Naive B cell (primary cell): ENCODE measurements around the gene ACTN1. TPM values are rescaled to one million over a fixed set of nuclear protein-coding genes. Genes with fewer than 3 reads are reported as not detected.

Experiments
- ATAC-seq, 2 donors: fragments of 150-1000 bp; cut with Tn5 transposase; 2 replicates each; pipeline ENCODE4 v1.10.0; 2021; ENCODE audit warnings: low read depth in 2 of 2, mild to moderate bottlenecking in 2 of 2, moderate library complexity in 2 of 2
- DNase-seq: peaks from one replicate; pipeline ENCODE4 v3.0.0; 2022
- H3K27ac Mint-ChIP-seq, 6 donors: one replicate each; pipeline ENCODE4 v1.8.0; 2020 to 2022; ENCODE audit warnings: mild to moderate bottlenecking in 6 of 6, mixed read lengths in 6 of 6, moderate library complexity in 5 of 6, inconsistent platforms in 2 of 6
- H3K27me3 Mint-ChIP-seq, 3 donors: one replicate each; pipeline ENCODE4 v1.8.0; 2021 to 2022; ENCODE audit warnings: mixed read lengths in 3 of 3, mild to moderate bottlenecking in 1 of 3
- H3K36me3 Mint-ChIP-seq, 2 donors: one replicate each; pipeline ENCODE4 v1.8.0; 2020 to 2022; ENCODE audit warnings: mixed read lengths in 2 of 2, inconsistent platforms in 1 of 2, mild to moderate bottlenecking in 1 of 2
- H3K4me1 Mint-ChIP-seq, 3 donors: one replicate each; pipeline ENCODE4 v1.8.0; 2020 to 2022; ENCODE audit warnings: mixed read lengths in 3 of 3, inconsistent platforms in 1 of 3, mild to moderate bottlenecking in 1 of 3, moderate library complexity in 1 of 3
- H3K4me3 Mint-ChIP-seq, 8 donors: one replicate each; pipeline ENCODE4 v1.8.0; 2020 to 2022; ENCODE audit warnings: mild to moderate bottlenecking in 8 of 8, mixed read lengths in 8 of 8, moderate library complexity in 8 of 8, inconsistent platforms in 2 of 8
- H3K9me3 Mint-ChIP-seq, 7 donors: one replicate each; pipeline ENCODE4 v1.8.0; 2020 to 2022; ENCODE audit warnings: mixed read lengths in 7 of 7, mild to moderate bottlenecking in 5 of 7, inconsistent platforms in 2 of 7, moderate library complexity in 1 of 7
- polyA plus RNA-seq, 6 donors: library from polyadenylated mRNA; unstranded; fragments of 300-500 nt; fragmentation: Illumina TruSeq; gene quantifications; one replicate each; pipeline ENCODE4 v1.2.3, GENCODE V29; 2021; ENCODE audit warnings: low read depth in 6 of 6

The ACTN1 gene
- polyA plus RNA-seq, 6 donors from 2014 or later, result 0.61 to 4.5 (median 2.4) TPM; not detected in 1

DNA sequence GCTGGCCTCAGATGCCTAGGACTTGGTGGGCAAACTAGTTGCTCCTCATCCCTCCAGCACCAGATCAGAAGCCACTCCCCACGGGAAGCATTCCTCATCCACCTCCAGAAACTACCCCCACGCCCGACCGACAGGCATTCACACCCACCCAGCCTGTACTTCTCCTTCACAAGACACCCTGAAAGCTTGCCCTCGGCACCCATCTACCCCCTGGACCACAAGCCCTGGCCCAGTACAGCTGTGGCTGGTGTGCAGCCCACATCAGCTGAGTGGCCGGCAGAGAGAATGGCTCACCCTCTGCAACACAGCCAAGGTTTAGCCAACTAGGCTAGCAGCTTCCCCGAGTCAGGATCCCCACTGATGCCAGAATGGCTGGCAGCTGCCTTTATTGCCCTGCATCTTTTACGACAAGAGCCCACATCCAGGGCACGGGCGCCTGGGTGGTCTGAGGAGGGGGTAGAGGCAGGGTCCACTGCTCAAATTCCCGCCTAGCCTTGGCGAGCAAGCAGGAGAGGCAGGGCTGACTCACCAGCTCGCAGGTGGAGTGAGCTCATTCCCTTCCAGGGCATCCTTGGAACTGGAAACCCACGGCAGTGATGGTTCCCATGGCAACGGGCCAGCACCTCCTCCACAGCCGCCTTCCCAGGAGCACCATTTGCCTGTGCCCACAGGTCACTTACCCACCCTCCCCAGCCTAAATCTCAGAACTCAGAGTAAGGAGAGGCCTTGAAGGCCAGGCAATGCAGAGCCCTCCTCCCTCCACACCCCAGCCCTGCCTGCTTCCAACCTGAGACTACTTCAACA is 17.1 kb downstream of the ACTN1 start:
- H3K4me3 Mint-ChIP-seq, result no peak overlapping the region
- H3K4me1 Mint-ChIP-seq, result peaks cover 3 to 10% (median 5%) of the 10 kb centered on the region in 3 donors

DNA sequence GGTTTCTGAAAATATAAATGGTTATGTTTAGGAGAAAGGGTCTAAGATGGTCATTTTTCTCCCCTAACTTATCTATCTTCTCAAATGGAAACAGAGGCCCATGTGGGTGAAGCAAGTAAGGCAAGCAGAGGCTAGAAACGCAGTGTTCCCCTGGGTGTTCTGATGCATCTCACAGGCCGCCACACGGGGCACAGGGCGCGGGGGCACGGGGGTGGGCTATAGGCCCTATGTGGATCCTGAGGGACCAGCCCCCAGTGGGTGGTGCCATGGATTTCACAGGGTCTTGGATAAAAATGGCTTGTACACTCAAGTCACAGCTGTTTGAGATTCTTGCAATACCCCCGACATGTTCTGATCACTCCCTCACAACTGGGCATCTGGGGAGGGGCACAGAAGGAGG is 17.7 kb downstream of the ACTN1 start:
- ATAC-seq, result no peak
- Mint-ChIP-seq H3K9me3 (no peaks in the 10 kb centered on the region), H3K27ac (no peak overlapping the region), H3K27me3 (peaks cover 0 to 13% (median 8%) of the 10 kb centered on the region in 3 donors), H3K4me1 (peaks cover 3 to 11% (median 5%) of the 10 kb centered on the region in 3 donors), H3K4me3 (no peak overlapping the region), H3K36me3 (peaks cover 0 to 7% of the 10 kb centered on the region in 2 donors)
- no peak for DNase-seq

More for the DNA sequence above, 17.1 kb downstream of the ACTN1 start:
- no peak overlapping the region for H3K27ac Mint-ChIP-seq
- peaks cover 0 to 7% of the 10 kb centered on the region in 2 donors for H3K36me3 Mint-ChIP-seq
- H3K27me3 Mint-ChIP-seq, result peaks cover 0 to 13% (median 8%) of the 10 kb centered on the region in 3 donors
- H3K9me3 Mint-ChIP-seq, result no peaks in the 10 kb centered on the region
- DNase-seq, result no peak
- no peak for ATAC-seq

DNA sequence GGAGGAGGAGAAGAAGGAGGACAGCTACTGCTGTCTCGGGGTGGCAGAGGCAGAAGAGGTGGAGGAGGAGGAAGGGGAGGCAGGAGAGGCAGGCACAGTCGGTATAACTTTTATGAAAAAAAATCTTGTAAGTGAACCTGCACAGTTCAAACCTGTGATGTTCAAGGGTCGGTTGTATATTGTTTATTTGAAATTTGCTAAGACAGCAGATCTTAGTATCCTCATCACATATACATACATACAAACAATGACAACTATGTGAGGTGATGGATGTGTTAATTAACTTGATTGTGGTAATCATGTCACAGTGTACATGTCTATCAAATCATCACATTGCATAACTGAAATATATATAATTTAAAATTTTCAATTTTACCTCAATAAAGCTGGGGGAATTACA is 19.0 kb downstream of the ACTN1 start:
- ATAC-seq (no peak), DNase-seq (no peak)
- Mint-ChIP-seq H3K27ac (no peak overlapping the region), H3K4me1 (peaks cover 3 to 11% (median 5%) of the 10 kb centered on the region in 3 donors), H3K9me3 (no peaks in the 10 kb centered on the region), H3K4me3 (no peak overlapping the region), H3K27me3 (peaks cover under 1 to 22% (median 3%) of the 10 kb centered on the region in 3 donors), H3K36me3 (peaks cover 0 to 7% of the 10 kb centered on the region in 2 donors)

DNA sequence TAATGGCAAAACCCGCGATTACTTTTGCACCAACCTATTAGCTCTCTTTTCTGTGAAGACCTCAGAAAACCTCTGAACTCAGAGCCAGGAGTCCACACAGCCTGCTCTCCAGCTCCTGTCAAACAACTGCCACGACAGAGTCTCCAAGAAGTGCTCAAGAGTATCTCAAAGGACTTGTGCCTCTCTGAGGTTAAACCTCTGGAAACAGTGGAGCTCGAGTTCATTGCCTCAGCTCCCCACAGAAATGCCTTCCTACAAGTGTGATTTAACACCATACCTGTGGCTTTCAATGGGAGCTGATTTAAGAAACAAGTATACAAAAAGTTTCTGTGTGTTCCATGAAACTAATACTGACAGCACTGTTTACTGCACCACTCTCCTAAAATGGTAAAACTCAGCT is 20.1 kb downstream of the ACTN1 start:
- Mint-ChIP-seq H3K4me3 (no peak overlapping the region), H3K27me3 (peaks cover 0 to 25% (median 6%) of the 10 kb centered on the region in 3 donors), H3K27ac (no peak overlapping the region), H3K9me3 (no peaks in the 10 kb centered on the region), H3K36me3 (peaks cover 0 to 7% of the 10 kb centered on the region in 2 donors), H3K4me1 (peaks cover 3 to 11% (median 5%) of the 10 kb centered on the region in 3 donors)
- no peak for DNase-seq
- no peak for ATAC-seq

DNA sequence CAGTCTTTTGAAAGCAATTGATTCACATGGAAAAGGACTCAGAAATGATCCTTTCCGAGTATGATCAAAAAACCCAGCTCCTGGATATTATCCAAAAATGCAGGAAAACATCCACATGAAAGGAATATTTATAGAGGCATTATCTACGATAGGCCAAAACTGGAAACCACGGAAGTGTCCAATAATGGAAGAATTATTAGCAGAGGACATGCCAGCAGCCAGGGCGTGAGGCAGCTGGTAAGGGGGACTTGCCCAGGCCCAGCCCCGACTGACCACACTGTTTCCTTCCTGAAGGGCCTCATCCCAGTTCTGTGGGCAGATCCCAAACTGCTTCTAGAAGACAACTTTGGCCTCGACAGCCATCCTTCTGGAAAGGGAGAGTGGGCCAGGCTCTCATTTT is 20.5 kb downstream of the ACTN1 start:
- Mint-ChIP-seq H3K4me3 (no peak overlapping the region), H3K4me1 (peaks cover 3 to 11% (median 5%) of the 10 kb centered on the region in 3 donors), H3K9me3 (no peaks in the 10 kb centered on the region), H3K27me3 (peaks cover 0 to 26% (median 6%) of the 10 kb centered on the region in 3 donors), H3K27ac (no peak overlapping the region), H3K36me3 (peaks cover 0 to 7% of the 10 kb centered on the region in 2 donors)
- DNase-seq, result no peak
- no peak for ATAC-seq

DNA sequence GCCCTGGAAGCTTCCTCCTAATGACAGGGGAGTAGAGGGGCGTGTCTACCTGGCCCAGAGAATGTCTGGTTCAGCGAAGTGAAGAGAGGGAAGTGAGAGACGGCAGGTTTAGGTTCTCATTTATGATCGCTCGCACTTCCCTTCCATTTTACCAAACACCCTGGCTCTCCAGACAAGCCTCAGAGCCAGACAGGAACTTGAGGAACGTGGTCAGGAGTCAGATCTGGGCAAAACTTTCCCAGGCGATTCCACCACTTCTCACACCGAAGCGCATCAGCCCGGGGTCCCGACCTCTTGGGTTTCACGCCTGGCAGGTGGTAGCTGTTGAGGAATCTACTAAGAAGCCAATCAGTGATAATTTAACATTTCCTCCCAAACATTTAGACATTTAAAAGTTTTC is 21.3 kb downstream of the ACTN1 start:
- Mint-ChIP-seq H3K36me3 (peaks cover 0 to 3% of the 10 kb centered on the region in 2 donors), H3K4me1 (peaks cover 3 to 11% (median 5%) of the 10 kb centered on the region in 3 donors), H3K27ac (no peak overlapping the region), H3K4me3 (no peak overlapping the region), H3K27me3 (peaks cover 0 to 27% (median 6%) of the 10 kb centered on the region in 3 donors), H3K9me3 (no peaks in the 10 kb centered on the region)
- ATAC-seq (no peak), DNase-seq (no peak)

DNA sequence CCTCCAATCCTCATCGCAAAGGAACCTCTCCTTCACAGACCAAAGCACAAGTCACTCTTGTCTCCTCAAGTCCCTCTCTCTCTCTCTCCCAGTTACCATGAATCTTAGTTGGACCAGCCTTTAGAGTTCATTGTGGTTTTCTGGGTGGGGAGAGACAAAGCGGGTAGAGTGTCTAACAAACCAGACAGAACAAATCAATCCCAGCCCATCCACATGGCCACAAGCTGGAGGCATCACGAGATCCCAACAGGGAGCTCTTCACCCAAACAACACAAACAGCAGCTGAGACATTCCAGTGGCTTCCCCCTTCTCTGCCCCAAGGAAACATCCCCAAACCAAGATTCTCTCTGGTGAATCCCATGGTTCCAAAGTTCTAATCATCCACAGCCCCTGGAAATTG is 22.4 kb downstream of the ACTN1 start:
- no peaks in the 10 kb centered on the region for H3K9me3 Mint-ChIP-seq
- H3K27ac Mint-ChIP-seq, result no peak overlapping the region
- H3K4me1 Mint-ChIP-seq, result peaks cover 0 to 11% (median 5%) of the 10 kb centered on the region in 3 donors
- DNase-seq, result no peak
- no peak overlapping the region for H3K4me3 Mint-ChIP-seq
- peaks cover 0 to 20% (median 6%) of the 10 kb centered on the region in 3 donors for H3K27me3 Mint-ChIP-seq
- H3K36me3 Mint-ChIP-seq, result no peaks in the 10 kb centered on the region
- ATAC-seq, result no peak

DNA sequence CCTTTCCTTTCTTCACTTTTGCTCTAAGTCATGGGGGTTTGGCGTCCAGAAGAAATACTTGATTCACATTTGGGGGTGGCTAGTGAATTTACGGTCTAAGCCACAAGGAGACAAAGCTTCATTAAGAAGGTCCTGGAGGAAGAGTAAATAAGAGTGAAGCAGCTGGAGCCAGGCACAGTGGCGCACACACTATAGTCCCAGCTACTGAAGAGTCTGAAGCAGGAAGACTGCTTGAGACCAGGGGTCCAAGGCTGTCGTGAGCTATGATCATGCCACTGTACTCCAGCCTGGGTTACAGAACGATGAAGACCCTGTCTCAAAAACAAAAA is 23.3 kb downstream of the ACTN1 start:
- H3K27ac Mint-ChIP-seq, result peak overlapping the region in 1 of 6 donors; percentile 25
- no peak overlapping the region for H3K4me3 Mint-ChIP-seq
- H3K4me1 Mint-ChIP-seq, result peaks cover 0 to 11% (median 5%) of the 10 kb centered on the region in 3 donors

DNA sequence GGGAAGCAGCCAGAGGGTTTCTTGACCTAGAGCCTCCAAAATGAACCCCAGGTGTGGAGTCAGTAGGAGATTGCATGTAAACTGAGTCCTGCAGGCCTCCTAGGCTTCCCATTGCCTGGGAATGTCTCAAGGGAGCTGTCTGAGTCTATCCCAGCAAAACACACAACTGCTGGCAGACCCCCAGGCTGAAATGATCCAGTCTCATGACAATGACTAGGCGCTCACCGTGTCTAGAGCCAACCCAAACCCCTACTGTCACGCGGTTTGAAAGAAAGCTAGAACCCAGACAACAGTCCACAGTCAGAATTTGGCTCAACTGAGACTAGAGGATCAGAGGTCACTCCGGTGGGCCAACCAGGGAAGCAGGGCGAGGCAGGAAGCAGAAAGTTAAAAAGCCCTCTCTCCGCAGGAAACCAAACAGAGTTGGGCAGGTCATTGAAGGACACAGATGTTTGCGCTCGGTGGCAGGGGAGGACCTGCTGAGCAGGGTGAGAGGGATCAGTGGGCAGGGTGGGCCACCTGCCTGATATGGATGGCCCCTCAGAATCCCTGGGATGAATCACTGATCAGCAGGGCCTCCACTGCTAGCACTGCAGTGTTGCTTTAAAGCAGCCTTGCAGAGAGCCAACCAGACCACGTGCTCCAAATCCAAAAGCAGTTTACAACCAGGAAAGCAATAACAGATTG is 23.8 kb downstream of the ACTN1 start:
- ATAC-seq (no peak), DNase-seq (no peak)
- no peaks in the 10 kb centered on the region for H3K36me3 Mint-ChIP-seq
- H3K4me3 Mint-ChIP-seq, result peak overlapping the region in 1 of 8 donors; percentile 44
- peak overlapping the region in 1 of 6 donors; percentile 25 for H3K27ac Mint-ChIP-seq
- no peaks in the 10 kb centered on the region for H3K9me3 Mint-ChIP-seq
- peaks cover 0 to 11% (median 5%) of the 10 kb centered on the region in 3 donors for H3K4me1 Mint-ChIP-seq
- peaks cover 0 to 20% (median 6%) of the 10 kb centered on the region in 3 donors for H3K27me3 Mint-ChIP-seq

More for the DNA sequence above, 23.3 kb downstream of the ACTN1 start:
- no peak for DNase-seq
- Mint-ChIP-seq H3K9me3 (no peaks in the 10 kb centered on the region), H3K36me3 (no peaks in the 10 kb centered on the region), H3K27me3 (peaks cover 0 to 20% (median 6%) of the 10 kb centered on the region in 3 donors)
- ATAC-seq, result no peak

DNA sequence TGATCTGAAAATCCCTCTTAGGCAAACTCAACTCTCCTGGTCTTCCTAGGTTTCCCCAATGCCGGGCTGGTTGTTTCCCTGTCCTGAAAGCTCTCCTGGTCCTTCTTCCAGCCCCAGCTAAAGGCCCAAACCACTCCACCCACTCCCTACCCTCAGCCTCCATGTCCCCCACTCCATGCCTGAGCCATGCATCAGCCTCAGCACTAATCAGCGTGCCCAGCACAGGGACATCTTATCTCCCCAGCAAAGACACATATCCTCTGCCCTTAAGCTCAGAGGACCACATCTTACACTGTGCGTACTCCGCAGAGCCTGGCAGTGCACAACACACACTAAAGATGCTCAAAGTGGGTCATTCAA is 25.9 kb downstream of the ACTN1 start:
- ATAC-seq, result no peak
- H3K4me3 Mint-ChIP-seq, result no peak overlapping the region

DNA sequence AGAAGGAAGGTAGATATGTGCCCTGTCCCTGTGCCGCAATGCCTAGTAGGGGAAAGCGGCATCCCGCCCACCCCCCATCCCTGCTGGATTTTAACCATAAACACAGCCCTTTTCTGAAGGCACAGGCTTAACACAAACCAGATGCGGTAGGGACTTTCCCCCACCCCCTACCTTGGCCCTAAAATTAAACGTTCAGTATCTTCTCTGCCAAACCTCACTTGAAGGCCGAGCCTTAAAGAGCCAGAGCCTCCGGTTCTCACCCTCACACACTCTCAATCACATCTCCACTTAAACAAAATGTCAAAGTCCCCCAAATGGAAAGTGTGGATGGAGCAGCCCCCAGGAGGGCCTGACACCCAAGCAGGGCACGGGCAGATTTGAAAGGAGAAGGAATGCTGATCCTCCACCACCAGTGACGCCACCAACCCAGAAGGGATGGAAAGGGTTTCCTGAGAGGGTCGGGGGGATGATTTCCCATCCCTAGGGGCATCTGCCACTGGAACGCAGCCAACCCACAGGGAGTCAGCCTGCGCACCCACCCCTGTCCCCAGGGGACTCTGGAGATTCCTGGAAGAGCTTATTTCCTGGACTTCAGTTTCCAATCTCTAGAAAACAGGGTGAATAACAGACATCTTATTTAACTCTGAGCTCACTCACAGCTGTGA is 26.4 kb downstream of the ACTN1 start:
- Mint-ChIP-seq H3K4me1 (peaks cover 0 to 14% (median 9%) of the 10 kb centered on the region in 3 donors), H3K36me3 (no peaks in the 10 kb centered on the region), H3K27me3 (peaks cover 0 to 20% (median 6%) of the 10 kb centered on the region in 3 donors), H3K27ac (no peak overlapping the region), H3K4me3 (peak overlapping the region in 1 of 8 donors; percentile 36), H3K9me3 (no peaks in the 10 kb centered on the region)
- no peak for DNase-seq
- ATAC-seq, result no peak

More for the DNA sequence above, 25.9 kb downstream of the ACTN1 start:
- Mint-ChIP-seq H3K4me1 (peaks cover 0 to 13% (median 5%) of the 10 kb centered on the region in 3 donors), H3K27ac (no peak overlapping the region), H3K9me3 (no peaks in the 10 kb centered on the region), H3K36me3 (no peaks in the 10 kb centered on the region), H3K27me3 (peaks cover 0 to 20% (median 6%) of the 10 kb centered on the region in 3 donors)
- DNase-seq, result no peak

DNA sequence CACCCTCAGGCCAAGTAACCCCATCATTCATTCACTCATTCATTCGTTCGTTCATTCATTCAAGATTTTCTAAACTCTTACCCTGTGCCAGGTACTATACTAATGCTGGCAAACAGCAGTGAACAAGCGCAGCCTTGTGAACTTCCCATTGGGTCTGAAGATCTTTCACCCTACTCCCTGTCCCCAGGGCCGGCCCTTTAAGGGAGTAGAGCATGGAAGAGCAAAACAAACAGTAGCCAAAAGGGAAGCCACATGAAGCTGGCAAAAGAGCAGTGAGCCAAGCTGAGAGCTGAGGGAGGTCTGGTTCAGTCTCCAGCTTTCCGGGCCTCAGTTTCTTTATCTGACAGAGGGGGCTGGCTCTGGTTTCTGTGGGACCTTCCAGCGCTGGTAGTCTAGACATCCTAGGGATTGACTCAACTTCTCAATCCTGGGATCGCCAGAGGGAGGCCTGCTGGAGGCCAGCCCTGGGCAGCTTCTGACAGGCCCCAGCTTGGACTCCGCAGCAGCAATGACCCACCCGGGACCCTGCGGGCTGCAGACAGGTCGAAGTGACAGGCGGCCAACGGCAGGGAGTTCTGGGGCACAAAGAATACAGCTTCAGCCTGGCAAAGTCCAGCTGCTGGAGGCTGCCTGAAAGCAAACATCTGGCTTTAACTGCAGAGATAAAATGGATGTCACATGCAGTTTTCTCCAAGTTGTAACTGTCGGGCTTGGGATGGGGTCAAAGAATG is 27.1 kb downstream of the ACTN1 start:
- Mint-ChIP-seq H3K27ac (no peak overlapping the region), H3K36me3 (no peaks in the 10 kb centered on the region), H3K4me3 (no peak overlapping the region), H3K4me1 (peaks cover 0 to 15% (median 6%) of the 10 kb centered on the region in 3 donors), H3K27me3 (peaks cover 0 to 20% (median 6%) of the 10 kb centered on the region in 3 donors), H3K9me3 (no peaks in the 10 kb centered on the region)
- no peak for DNase-seq
- ATAC-seq, result no peak
